ENCODE measurements around the gene BIRC6.

- TF ChIP-seq CTCF (IDR thresholded peaks at IDR 0.05; ENCODE audit: low read length) (no peak), EZH2 (IDR thresholded peaks at IDR 0.05; ENCODE audit: borderline replicate concordance, low read length) (no peak)
Observed at GRCh38 chr2:32491346-32491745, 134.5 kb downstream of the BIRC6 start.

All from OCI-LY1 (cell line).